HepG2 (cell line): ENCODE results near the gene CCDC97. TPM values are rescaled to one million over a fixed set of nuclear protein-coding genes. Genes with fewer than 3 reads are reported as not detected.
A peak's percentile ranks its signal among the peaks of the same experiment; 100 is the strongest.

Source experiments
- BCL6 ChIP-seq: IDR thresholded peaks from 2 replicates; pipeline ENCODE4 v1.6.1; 2016; ENCODE audit warnings: missing genetic modification reagents, missing compliant biosample characterization
- FOXK2 ChIP-seq: fragments of 450-650 bp; IDR thresholded peaks from 2 replicates; pipeline ENCODE4 v1.6.1; 2016
- FOXO1 ChIP-seq: sonication (generic); formaldehyde crosslinking; IDR thresholded peaks from 2 replicates; pipeline ENCODE4 v1.4.0; 2020; ENCODE audit warnings: missing genetic modification reagents
- GLMP ChIP-seq: sonication (generic); formaldehyde crosslinking; IDR thresholded peaks from 2 replicates; pipeline ENCODE4 v1.9.0; 2021; ENCODE audit warnings: missing genetic modification reagents, mild to moderate bottlenecking, borderline replicate concordance
- JUNB ChIP-seq: sonication (generic); formaldehyde crosslinking; IDR thresholded peaks from 2 replicates; pipeline ENCODE4 v1.8.0; 2022; ENCODE audit warnings: missing genetic modification reagents, mild to moderate bottlenecking, borderline replicate concordance
- NCOR1 ChIP-seq: fragments of 200-600 bp; sonication (generic); IDR thresholded peaks from 2 replicates; pipeline ENCODE4 v1.7.0; 2017; ENCODE audit warnings: antibody characterized with exemption, low read length, borderline replicate concordance
- NFE2L1 ChIP-seq: sonication (generic); formaldehyde crosslinking; IDR thresholded peaks from 2 replicates; pipeline ENCODE4 v1.4.0; 2020; ENCODE audit warnings: missing genetic modification reagents, mild to moderate bottlenecking, borderline replicate concordance
- PHB2 ChIP-seq: fragments of 450-650 bp; IDR thresholded peaks from 2 replicates; pipeline ENCODE4 v1.6.1; 2018; ENCODE audit not compliant: partially characterized antibody
- RAD21 ChIP-seq: fragments of 450-650 bp; formaldehyde crosslinking; IDR thresholded peaks from 2 replicates; pipeline ENCODE4 v1.5.0; 2020; ENCODE audit warnings: mild to moderate bottlenecking
- RARG ChIP-seq: sonication (generic); formaldehyde crosslinking; IDR thresholded peaks from 2 replicates; pipeline ENCODE4 v1.4.0; 2020; ENCODE audit warnings: low read depth, mild to moderate bottlenecking, missing genetic modification reagents
- RELA ChIP-seq: sonication (generic); formaldehyde crosslinking; IDR thresholded peaks from 2 replicates; pipeline ENCODE4 v1.4.0; 2020; ENCODE audit warnings: missing genetic modification reagents
- RERE ChIP-seq: IDR thresholded peaks from 2 replicates; pipeline ENCODE4 v1.6.1; 2016; ENCODE audit warnings: low read depth, missing genetic modification reagents, missing compliant biosample characterization
- SMAD1 ChIP-seq: sonication (generic); formaldehyde crosslinking; IDR thresholded peaks from 2 replicates; pipeline ENCODE4 v1.4.0; 2020; ENCODE audit warnings: missing genetic modification reagents, low read depth, mild to moderate bottlenecking, borderline replicate concordance
- SRSF4 ChIP-seq: fragments of 200-400 bp; formaldehyde crosslinking; IDR thresholded peaks from one replicate; pipeline ENCODE4 v1.6.1; 2018; ENCODE audit warnings: mild to moderate bottlenecking, low read depth, low read length, moderate library complexity; ENCODE audit not compliant: poor library complexity, severe bottlenecking
- TOE1 ChIP-seq: sonication (generic); formaldehyde crosslinking; IDR thresholded peaks from 2 replicates; pipeline ENCODE4 v1.4.0; 2020; ENCODE audit warnings: mild to moderate bottlenecking, missing genetic modification reagents
- XRCC5 ChIP-seq: fragments of 200-400 bp; formaldehyde crosslinking; optimal IDR thresholded peaks from 2 replicates; pipeline ENCODE3; 2017; ENCODE audit warnings: mild to moderate bottlenecking, low read length
- ZNF563 ChIP-seq: sonication (generic); formaldehyde crosslinking; IDR thresholded peaks from 2 replicates; pipeline ENCODE4 v1.8.0; 2022; ENCODE audit warnings: mild to moderate bottlenecking, moderate library complexity, missing genetic modification reagents
- ZNF607 ChIP-seq: sonication (generic); formaldehyde crosslinking; IDR thresholded peaks from 2 replicates; pipeline ENCODE4 v1.5.1; 2020; ENCODE audit warnings: missing genetic modification reagents, mild to moderate bottlenecking, borderline replicate concordance
- ZNF616 ChIP-seq: sonication (generic); formaldehyde crosslinking; IDR thresholded peaks from 2 replicates; pipeline ENCODE4 v1.5.0; 2020; ENCODE audit warnings: low read depth, mild to moderate bottlenecking, missing genetic modification reagents
- ZNF850 ChIP-seq: sonication (generic); formaldehyde crosslinking; conservative IDR thresholded peaks from 2 replicates; pipeline ENCODE4 v1.9.0; 2021; ENCODE audit warnings: mild to moderate bottlenecking, missing genetic modification reagents
- ZSCAN25 ChIP-seq: sonication (generic); formaldehyde crosslinking; IDR thresholded peaks from 2 replicates; pipeline ENCODE4 v1.8.0; 2022; ENCODE audit warnings: mild to moderate bottlenecking, missing genetic modification reagents
- polyA plus RNA-seq, 8 experiments: library from polyadenylated mRNA; depleted of rRNA in 3 of 8; stranded (reverse) in 7 of 8; unstranded in 1 of 8; fragments of >200 nt; fragmentation: Illumina TruSeq in 4 of 8; extraction: Trizol in 4 of 8; gene quantifications; 2 replicates each; pipeline versions ENCODE4 v1.2.1 to v1.2.3, GENCODE V29; 2011 to 2016; ENCODE audit warnings: low read depth in 4 of 8, missing spikeins in 1 of 8, mixed read lengths in 1 of 8; ENCODE audit not compliant: insufficient read depth in 1 of 8
- total RNA-seq, 5 experiments: library from RNA; depleted of rRNA; stranded (reverse); fragments of >200 nt; fragmentation: Illumina TruSeq; extraction: Trizol; gene quantifications; 2 replicates each; pipeline ENCODE4 v1.2.3, GENCODE V29; 2016; ENCODE audit warnings: low read depth in 1 of 5
- TF ChIP-seq, protein P1 (sequence below): sonication (generic); formaldehyde crosslinking; IDR thresholded peaks from 2 replicates; pipeline ENCODE4 v1.4.0; 2020; ENCODE audit warnings: mild to moderate bottlenecking, missing genetic modification reagents

The CCDC97 gene
- total and polyA plus RNA-seq, 2 of the 13 experiments (the other 11 are each of a cell fraction or from before 2014, with no cell fraction given) = 6.2 to 7.3 TPM

DNA sequence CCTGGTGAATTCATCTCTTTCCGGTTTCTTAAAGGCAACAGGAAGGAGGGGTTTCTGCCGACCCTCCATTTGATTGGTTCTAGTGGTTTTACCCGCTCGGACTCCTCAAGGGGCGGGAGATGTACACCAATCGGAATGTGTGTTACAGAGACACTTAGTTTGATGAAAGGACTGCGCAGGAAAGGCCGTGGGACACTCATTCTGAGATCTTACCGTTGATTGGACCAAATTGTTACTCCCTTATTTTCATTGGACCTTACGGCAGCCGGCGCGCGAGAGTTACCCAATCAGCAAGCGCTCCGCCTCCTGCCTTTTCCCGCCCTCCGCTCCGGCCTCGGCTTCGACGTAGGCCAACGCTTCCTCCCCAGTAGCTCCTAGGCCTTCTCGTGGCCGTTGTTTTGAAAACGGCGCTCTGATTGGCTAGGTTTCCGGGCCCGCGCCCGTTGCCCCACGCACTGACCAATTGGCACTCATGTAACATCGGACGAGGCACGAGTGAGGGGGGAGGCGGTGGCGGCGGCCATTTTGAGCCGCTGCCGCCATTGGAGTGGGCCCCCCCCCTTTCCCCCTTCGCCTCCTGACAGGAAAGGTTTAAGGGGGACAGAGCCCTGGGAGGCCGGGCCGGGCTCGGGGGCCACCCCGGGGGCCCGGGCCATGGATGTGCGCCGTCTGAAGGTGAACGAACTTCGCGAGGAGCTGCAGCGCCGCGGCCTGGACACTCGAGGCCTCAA, 46.0 kb upstream of the CCDC97 start, which contains the start of gene HNRNPUL1 (continued):
- TF ChIP-seq, protein P1, sequence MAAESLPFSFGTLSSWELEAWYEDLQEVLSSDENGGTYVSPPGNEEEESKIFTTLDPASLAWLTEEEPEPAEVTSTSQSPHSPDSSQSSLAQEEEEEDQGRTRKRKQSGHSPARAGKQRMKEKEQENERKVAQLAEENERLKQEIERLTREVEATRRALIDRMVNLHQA (CRISPR knock-in tag) = no peak
- TF ChIP-seq BCL6 (CRISPR knock-in tag) (no peak; the same call in 1 of the 2 replicates), RAD21 (CRISPR knock-in tag) (peak; percentile 36), FOXK2 (peak; percentile 53; the same call in 1 of the 2 replicates), TOE1 (no peak), JUNB (CRISPR knock-in tag) (no peak), RERE (CRISPR knock-in tag) (no peak), ZNF607 (CRISPR knock-in tag) (peak; percentile 49; the same call in 1 of the 2 replicates), NFE2L1 (CRISPR knock-in tag) (no peak), FOXO1 (CRISPR knock-in tag) (no peak), SRSF4 (no peak), PHB2 (no peak), RARG (CRISPR knock-in tag) (no peak), ZNF850 (no peak), ZSCAN25 (CRISPR knock-in tag) (no peak), NCOR1 (no peak), ZNF616 (CRISPR knock-in tag) (no peak; the same call in 1 of the 2 replicates), RELA (CRISPR knock-in tag) (no peak), GLMP (no peak), SMAD1 (0 out of 2 replicates have a peak, but pooled peaks have one; percentile 18), ZNF563 (CRISPR knock-in tag) (peak; percentile 93; the same call in 1 of the 2 replicates), XRCC5 (peak; percentile 77)
